Colon (tissue), 2 donors: ENCODE results near the gene KIF16B.

ENCODE experiments used
- FAIRE-seq: peaks from 2 replicates; lab custom pipeline; 2012; peaks lifted over from hg19 to GRCh38; lab: Jason Lieb, UNC
- donor health status: control.
- donor health status: control.

KIF16B gene

DNA sequence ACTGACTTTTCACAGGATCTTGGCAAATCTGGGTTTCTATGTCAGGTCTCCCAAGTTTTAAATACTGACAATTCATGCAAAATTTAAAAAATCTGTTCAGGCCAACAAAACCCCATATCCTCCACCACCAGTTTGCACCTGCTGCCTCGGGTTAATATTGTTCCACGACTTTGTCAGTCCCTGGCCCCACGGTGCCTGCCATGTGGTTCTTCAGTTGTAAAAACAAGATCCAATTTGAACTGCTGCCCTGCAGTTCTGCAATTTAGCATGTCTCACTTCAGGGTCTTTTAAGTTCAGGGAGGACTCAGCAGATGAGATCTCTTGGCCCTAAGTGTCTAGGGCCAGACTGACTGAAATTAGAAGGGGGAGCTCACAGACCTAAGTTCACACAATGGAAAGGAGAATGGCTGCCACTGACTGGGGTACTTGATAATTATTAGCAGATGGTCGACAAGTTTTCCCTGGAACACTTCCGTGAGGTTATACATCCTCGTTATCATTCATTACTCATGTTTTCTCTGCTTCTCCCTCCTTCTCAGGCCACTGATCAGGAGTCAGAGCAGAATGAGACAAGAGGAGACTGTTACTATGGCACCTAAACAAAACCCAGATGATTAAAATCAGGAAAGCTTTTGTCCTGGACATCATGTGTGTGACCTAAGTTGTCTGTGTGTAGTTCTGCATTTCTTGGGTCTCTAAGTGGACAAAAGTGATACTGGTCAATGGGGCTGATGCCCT, 223.6 kb downstream of the KIF16B start:
- no peak for FAIRE-seq

DNA sequence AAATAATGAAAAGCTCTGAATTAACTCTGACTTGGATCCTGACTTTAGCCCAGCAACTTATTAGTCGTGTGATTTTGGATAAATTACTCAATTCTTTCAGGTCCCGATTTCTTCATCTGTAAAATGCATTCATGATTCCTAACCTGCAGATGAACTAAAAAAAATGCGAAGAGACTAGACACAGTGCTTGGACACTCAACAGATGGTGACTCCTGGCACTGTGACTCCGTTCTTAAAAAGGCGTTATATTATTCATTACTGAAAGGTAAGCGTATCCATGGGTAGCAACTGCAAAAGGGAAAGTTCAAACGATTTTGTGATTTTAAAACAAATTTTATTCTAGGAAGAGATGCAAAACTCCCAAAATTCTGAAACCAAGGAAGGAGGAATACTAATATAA, 226.3 kb downstream of the KIF16B start:
- no peak for FAIRE-seq

- FAIRE-seq: no peak
Measured at GRCh38 chr20:16337707-16338106, 235.5 kb downstream of the KIF16B start.

- no peak for FAIRE-seq
Measured at GRCh38 chr20:16327606-16328005, 245.6 kb downstream of the KIF16B start.

GRCh38 chr20:16321291-16321690, 252.0 kb downstream of the KIF16B start:
- FAIRE-seq: no peak

GRCh38 chr20:16317445-16318362, 255.5 kb downstream of the KIF16B start:
- no peak for FAIRE-seq

- FAIRE-seq: no peak
Measured at GRCh38 chr20:16316513-16316912, 256.7 kb downstream of the KIF16B start.

DNA sequence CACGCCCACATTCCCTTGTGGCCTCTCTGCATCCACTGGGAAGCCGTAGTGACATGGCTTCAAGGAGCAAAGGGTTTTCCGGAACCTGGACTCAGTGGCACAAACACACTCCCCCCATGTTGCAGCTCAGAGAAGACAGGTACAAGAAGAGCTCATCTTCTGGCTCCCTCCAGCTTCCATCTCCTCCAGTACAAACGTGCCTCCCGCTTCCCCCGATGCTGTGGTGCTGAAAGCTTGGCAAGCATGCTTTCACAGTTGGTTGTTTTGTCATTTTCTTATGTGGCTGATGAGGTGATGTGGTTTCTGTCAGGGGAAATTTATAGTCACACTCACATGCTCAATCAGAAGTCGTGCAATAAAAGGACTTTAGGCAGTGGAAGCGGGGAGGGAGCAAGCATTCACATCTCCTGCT, 258.5 kb downstream of the KIF16B start:
- no peak for FAIRE-seq

DNA sequence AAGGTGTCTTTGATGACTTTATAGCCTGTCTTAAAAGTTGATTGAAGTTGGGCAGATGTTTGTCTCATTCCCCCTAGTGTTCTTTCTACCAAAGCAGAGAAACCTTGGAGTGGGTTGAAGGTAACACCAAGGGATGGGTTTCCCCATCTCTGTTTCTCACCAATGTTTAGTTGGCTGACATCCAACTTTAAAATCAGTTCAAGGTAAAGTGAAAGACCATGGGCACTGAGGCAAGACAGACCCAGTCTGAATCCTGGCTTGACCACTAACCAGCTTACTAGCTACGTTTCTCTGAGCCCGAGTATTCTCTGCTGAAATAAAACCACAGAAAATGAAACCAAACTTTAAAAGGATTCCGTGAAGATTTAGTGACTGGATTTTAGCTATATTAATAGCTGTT, 258.9 kb downstream of the KIF16B start:
- FAIRE-seq: no peak

DNA sequence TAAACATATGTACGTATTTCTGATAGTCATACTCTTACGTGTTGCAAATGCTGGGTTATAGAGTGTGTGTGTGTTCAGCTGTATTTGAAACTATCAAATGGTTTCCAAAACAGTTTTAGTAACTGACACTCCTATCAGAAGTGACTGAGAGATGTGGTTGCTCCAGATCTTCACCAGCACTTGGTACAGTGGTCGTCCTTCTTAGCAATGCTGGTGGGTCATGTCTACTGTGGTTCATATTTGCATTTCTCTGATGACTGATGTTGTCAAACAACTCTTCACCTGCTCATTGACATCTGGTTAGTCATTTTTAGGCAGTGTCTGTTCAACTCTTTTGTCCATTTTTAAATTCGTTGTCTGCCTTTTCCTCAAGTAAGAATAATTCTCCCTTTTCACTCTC, 259.3 kb downstream of the KIF16B start:
- no peak for FAIRE-seq

DNA sequence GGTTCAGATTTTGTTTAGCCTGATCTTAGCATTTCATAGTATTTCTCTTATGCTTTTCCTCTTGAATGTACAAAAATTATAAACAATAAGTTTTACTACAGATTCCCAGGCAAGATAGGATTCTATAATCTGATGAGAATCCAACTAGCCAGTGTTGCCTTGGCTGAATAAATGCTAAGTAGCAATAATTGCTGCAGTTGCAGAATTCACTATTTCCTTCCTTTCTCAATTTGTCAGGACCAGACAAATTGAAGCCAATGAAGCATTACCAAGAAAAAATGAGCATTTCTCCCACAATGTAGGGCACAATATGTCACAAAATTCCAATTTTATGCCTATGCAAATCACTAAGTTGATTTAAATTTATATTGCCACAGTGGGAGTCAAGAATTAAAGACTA, 260.2 kb downstream of the KIF16B start:
- no peak for FAIRE-seq

GRCh38 chr20:16311756-16312155, 261.5 kb downstream of the KIF16B start:
- no peak for FAIRE-seq

DNA sequence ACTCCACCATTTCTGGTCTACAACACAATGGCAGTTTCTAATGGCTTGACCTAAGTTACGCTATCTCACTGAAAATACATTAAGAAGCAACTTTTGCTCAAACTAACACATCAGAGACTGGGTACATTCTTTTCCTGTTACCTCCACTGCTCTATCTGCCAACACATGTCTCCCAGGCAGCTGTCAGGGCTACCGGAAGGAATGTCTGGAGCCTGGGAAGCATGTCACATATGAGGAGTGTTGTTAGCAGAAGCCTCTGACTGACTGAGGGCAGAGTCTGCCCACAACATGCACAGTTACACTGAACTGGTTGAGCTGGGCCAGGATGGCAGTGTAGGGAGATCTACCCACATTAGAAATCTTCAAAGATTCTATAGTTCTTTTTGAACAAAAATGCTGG, 264.5 kb downstream of the KIF16B start:
- FAIRE-seq: no peak

GRCh38 chr20:16302818-16303217, 270.4 kb downstream of the KIF16B start:
- no peak for FAIRE-seq

- no peak for FAIRE-seq
Measured at GRCh38 chr20:16301986-16302385, 271.3 kb downstream of the KIF16B start.

GRCh38 chr20:16299897-16300296, 273.4 kb downstream of the KIF16B start:
- no peak for FAIRE-seq

- FAIRE-seq: no peak
Measured at GRCh38 chr20:16296931-16297330, 276.3 kb downstream of the KIF16B start.

DNA sequence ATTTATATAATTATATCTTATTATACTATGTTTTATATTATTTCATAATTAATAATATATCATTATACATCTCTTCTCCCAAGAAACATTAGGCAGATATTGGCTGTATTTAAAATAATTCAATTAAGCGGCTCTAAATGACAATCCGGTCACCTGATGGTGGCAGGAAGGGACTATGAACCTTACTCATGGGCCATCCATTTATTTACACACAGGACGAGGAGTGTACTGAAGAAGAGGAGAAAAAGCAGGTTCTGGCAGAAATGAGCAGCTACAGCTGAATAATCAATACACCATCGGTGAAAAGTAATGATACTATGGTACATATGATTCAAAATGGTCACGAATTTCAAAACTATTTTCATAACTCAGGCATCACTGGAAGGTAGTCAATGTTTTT, 277.7 kb downstream of the KIF16B start:
- no peak for FAIRE-seq

DNA sequence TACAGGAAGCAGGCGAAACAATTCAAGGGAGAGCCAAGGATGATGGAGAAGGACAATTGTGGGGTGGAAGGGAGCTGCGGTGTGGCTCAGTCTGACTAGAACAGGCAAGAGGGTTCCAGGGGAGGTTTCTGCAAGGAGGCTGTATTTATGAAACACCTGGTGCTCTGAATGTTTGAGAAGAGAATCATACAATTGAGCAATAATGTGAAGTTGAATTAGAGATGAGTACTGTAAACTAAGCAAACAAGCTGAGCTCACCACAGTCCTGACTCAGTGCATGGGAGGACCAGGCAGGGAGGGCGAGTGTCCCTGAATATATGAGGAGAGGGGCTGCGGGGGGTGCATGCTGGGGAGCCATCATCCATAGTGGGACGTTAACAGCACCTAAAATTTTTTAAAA, 279.7 kb downstream of the KIF16B start:
- FAIRE-seq: no peak

GRCh38 chr20:16292226-16292880, 280.9 kb downstream of the KIF16B start:
- FAIRE-seq: no peak

GRCh38 chr20:16290358-16290757, 282.9 kb downstream of the KIF16B start:
- FAIRE-seq: no peak

GRCh38 chr20:16287776-16288175, 285.5 kb downstream of the KIF16B start:
- FAIRE-seq: no peak

GRCh38 chr20:16286601-16287000, 286.6 kb downstream of the KIF16B start:
- FAIRE-seq: no peak
